ENCODE results near the gene ZNF439. TPM values are rescaled to one million over a fixed set of nuclear protein-coding genes. Genes with fewer than 3 reads are reported as not detected.
"Not testable (repeated sequence)": the region's sequence is repeated elsewhere in the genome, so short reads cannot be mapped to it uniquely, and the experiment has no call there.

ZNF439 gene
- total RNA-seq, 6 donors from 2014 or later = 6.8 to 27.2 (median 11.9) TPM

DNA sequence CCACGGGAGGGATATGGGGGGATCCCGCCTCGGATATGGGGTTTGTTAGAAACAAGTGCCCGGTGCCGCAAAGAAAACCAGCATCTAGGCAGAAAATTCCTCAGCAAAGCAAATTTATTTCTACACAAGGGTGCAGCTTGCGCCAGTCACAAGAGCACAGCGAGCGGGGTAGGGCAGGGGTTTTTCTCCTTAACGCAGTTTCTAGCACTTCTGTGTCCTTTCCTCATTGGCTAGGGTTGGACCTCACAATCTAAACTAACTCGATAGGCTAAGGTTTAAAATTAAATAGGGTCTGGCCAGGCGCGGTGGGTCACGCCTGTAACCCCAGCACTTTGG lies 33.9 kb upstream of the ZNF439 start:
- Histone ChIP-seq H3K4me3 (peak overlapping the region; percentile 70 to 96 (median 83)), H3K27me3 (no peaks in the 10 kb centered on the region), H3K9me3 (no peaks in the 10 kb centered on the region), H3K27ac (peak overlapping the region; percentile 93 to 97 (median 95)), H3K4me1 (peaks cover 9 to 21% (median 13%) of the 10 kb centered on the region in 4 donors), H3K36me3 (peaks cover 0 to 9% (median 0%) of the 10 kb centered on the region in 4 donors)
- WGBS, 2 donors = 8 to 12% methylated on average over 9 to 13 of the region's 13 CpGs
- ATAC-seq (ENCODE audit: low FRiP score in 2 of 2) (peak in 1 of 2 donors; percentile 50), DNase-seq (peak in 1 of 2 donors; percentile 24)
- TF ChIP-seq, protein P1, sequence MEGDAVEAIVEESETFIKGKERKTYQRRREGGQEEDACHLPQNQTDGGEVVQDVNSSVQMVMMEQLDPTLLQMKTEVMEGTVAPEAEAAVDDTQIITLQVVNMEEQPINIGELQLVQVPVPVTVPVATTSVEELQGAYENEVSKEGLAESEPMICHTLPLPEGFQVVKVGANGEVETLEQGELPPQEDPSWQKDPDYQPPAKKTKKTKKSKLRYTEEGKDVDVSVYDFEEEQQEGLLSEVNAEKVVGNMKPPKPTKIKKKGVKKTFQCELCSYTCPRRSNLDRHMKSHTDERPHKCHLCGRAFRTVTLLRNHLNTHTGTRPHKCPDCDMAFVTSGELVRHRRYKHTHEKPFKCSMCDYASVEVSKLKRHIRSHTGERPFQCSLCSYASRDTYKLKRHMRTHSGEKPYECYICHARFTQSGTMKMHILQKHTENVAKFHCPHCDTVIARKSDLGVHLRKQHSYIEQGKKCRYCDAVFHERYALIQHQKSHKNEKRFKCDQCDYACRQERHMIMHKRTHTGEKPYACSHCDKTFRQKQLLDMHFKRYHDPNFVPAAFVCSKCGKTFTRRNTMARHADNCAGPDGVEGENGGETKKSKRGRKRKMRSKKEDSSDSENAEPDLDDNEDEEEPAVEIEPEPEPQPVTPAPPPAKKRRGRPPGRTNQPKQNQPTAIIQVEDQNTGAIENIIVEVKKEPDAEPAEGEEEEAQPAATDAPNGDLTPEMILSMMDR (IDR thresholded peaks at IDR 0.05) = no peak
- TF ChIP-seq EP300 (IDR thresholded peaks at IDR 0.05) = no peak
- TF ChIP-seq POLR2AphosphoS5 (IDR thresholded peaks at IDR 0.05) = no peak
- TF ChIP-seq POLR2A (IDR thresholded peaks at IDR 0.05) = no peak

DNA sequence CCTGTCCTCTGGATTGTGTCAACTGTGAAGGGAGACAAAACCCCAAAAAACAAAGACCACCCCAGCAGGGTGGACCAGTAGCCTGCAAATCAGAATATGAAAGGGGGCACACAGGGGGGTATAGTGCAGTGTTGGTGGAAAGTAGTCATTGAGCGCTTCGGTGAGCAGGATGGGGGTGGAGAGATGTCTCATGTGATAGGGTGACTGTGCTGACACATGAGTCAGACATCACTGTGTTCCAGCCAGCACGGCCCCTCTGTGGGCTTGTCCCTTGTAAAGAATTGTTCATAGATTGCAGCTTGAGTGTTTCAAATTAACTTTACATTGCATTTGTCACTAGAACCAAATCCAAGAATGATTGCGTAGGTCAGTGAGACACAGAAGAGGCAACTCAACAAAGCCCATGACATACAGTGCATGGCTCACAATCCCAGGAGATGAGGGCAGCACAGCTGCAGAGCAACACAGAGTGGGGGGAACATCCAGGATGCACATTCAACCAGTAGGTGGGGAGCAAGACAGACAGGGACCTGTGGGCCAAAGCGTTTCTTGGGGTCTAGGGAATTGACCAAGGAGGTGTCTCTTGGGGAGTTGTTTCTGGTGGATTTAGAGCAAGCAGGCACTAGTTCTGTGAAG lies 26.9 kb upstream of the ZNF439 start:
- Histone ChIP-seq H3K9me3 (peaks cover 0 to 6% (median 0%) of the 10 kb centered on the region in 4 donors), H3K4me1 (no peaks in the 10 kb centered on the region), H3K36me3 (peaks cover 0 to 26% (median under 1%) of the 10 kb centered on the region in 4 donors), H3K4me3 (no peak overlapping the region), H3K27ac (no peak overlapping the region), H3K27me3 (no peaks in the 10 kb centered on the region)
- TF ChIP-seq POLR2AphosphoS5 (IDR thresholded peaks at IDR 0.05) (no peak), POLR2A (IDR thresholded peaks at IDR 0.05) (no peak), EP300 (IDR thresholded peaks at IDR 0.05) (no peak)
- TF ChIP-seq, protein P1 (IDR thresholded peaks at IDR 0.05) = no peak
- WGBS, 2 donors = 70 to 88% methylated on average over 5 of the region's 5 CpGs
- no peak for DNase-seq
- ATAC-seq (ENCODE audit: low FRiP score in 2 of 2) = no peak

- WGBS, 2 donors = 93 to 96% methylated on average over 7 of the region's 7 CpGs
- not testable (repeated sequence) for DNase-seq; H3K4me3 ChIP-seq; H3K27ac ChIP-seq; H3K4me1 ChIP-seq; ATAC-seq (ENCODE audit: low FRiP score in 2 of 2); H3K27me3 ChIP-seq
- H3K9me3 ChIP-seq = peaks cover 29 to 57% (median 53%) of the 10 kb centered on the region in 4 donors
- H3K36me3 ChIP-seq = peaks cover 22 to 50% (median 40%) of the 10 kb centered on the region in 4 donors
Observed at GRCh38 chr19:11828957-11829876, 19.3 kb upstream of the ZNF439 start.

DNA sequence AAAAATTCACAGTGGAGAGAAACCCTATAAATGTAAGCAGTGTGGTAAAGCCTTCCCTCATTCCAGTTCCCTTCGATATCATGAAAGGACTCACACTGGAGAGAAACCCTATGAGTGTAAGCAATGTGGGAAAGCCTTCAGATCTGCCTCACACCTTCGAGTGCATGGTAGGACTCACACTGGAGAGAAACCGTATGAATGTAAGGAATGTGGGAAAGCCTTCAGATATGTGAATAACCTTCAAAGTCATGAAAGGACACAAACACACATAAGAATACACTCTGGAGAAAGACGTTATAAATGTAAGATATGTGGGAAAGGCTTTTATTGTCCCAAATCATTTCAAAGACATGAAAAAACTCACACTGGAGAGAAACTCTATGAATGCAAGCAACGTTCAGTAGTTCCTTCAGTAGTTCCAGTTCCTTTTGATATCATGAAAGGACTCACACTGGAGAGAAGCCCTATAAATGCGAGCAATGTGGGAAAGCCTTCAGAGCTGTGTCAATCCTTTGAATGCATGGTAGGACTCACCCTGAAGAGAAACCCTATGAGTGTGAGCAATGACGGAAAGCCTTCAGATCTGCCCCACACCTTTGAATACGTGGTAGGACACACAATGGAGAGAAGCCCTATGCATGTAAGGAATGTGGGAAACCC lies 16.1 kb upstream of the ZNF439 start:
- Histone ChIP-seq H3K9me3 (peaks cover 31 to 64% (median 52%) of the 10 kb centered on the region in 4 donors), H3K4me1 (no peaks in the 10 kb centered on the region), H3K36me3 (peaks cover 22 to 52% (median 39%) of the 10 kb centered on the region in 4 donors), H3K27me3 (no peaks in the 10 kb centered on the region), H3K4me3 (no peak overlapping the region), H3K27ac (no peak overlapping the region)
- ATAC-seq (ENCODE audit: low FRiP score in 2 of 2) (no peak), DNase-seq (no peak)
- 95% methylated on average over 8 of the region's 8 CpGs for WGBS, 2 donors
- TF ChIP-seq POLR2A (IDR thresholded peaks at IDR 0.05) (no peak), POLR2AphosphoS5 (IDR thresholded peaks at IDR 0.05) (no peak), EP300 (IDR thresholded peaks at IDR 0.05) (no peak)
- TF ChIP-seq, protein P1 (IDR thresholded peaks at IDR 0.05) = no peak

DNA sequence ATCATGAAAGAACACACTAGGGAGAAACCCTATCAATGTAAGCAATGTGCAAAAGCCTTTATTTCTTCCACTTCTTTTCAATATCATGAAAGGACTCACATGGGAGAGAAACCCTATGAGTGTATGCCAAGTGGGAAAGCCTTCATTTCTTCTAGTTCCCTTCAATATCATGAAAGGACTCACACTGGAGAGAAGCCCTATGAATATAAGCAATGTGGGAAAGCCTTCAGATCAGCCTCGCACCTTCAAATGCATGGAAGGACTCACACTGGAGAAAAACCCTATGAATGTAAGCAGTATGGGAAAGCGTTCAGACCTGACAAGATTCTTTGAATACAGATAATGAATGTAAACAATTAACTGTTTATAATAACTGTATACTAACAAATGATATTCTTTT lies 15.0 kb upstream of the ZNF439 start:
- no peaks in the 10 kb centered on the region for H3K27me3 ChIP-seq
- no peak for ATAC-seq (ENCODE audit: low FRiP score in 2 of 2)
- no peak for DNase-seq
- TF ChIP-seq, protein P1 (IDR thresholded peaks at IDR 0.05) = no peak
- no peak for TF ChIP-seq EP300 (IDR thresholded peaks at IDR 0.05)
- TF ChIP-seq POLR2AphosphoS5 (IDR thresholded peaks at IDR 0.05) = no peak
- no peak for TF ChIP-seq POLR2A (IDR thresholded peaks at IDR 0.05)
- WGBS, 2 donors = 93% methylated on average over 2 of the region's 2 CpGs
- peaks cover 22 to 52% (median 39%) of the 10 kb centered on the region in 4 donors for H3K36me3 ChIP-seq
- H3K27ac ChIP-seq = no peak overlapping the region
- peaks cover 31 to 54% (median 49%) of the 10 kb centered on the region in 4 donors for H3K9me3 ChIP-seq
- no peaks in the 10 kb centered on the region for H3K4me1 ChIP-seq
- no peak overlapping the region for H3K4me3 ChIP-seq

DNA sequence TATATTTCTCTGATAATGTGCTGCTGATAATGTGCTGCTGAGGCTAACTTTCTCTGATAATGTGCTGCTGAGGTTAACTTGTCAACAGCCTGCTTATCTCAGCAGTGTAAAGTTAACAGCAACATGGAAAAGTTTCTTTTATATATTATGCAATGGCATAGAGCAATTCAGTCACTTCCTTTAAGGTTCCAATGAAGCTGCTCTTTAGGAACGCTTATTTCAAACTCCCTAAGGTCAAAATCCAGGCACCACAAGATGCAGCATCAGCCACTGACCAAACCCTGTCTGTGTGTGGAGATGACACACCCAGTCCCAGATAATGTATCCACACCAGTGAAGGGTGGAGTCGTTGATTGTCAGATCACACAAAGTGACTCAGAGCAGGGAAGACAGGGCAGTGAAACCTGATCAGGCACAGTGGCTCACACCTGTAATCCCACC lies 12.9 kb upstream of the ZNF439 start:
- H3K27ac ChIP-seq; H3K27me3 ChIP-seq; ATAC-seq (ENCODE audit: low FRiP score in 2 of 2); DNase-seq; H3K4me1 ChIP-seq; H3K4me3 ChIP-seq: not testable (repeated sequence)
- Histone ChIP-seq H3K36me3 (peaks cover 22 to 38% (median 30%) of the 10 kb centered on the region in 4 donors), H3K9me3 (peaks cover 31 to 44% (median 35%) of the 10 kb centered on the region in 4 donors)
- 89 to 100% methylated on average over 2 of the region's 2 CpGs for WGBS, 2 donors

Data from upper lobe of left lung (tissue), 6 donors.